Parathyroid adenoma (tissue), 2 donors: ENCODE data around the gene ITPR3.

Source experiments
- H2AFZ ChIP-seq: fragments of 300-600 bp; sonication (generic); one replicate; pipeline ENCODE4 v1.7.0; 2017; ENCODE audit warnings: antibody characterized with exemption, mild to moderate bottlenecking
- H3K27ac ChIP-seq: fragments of 300-600 bp; sonication (generic); one replicate; pipeline ENCODE4 v1.7.0; 2017
- H3K27me3 ChIP-seq: fragments of 300-600 bp; sonication (generic); one replicate; pipeline ENCODE4 v1.7.0; 2017; ENCODE audit warnings: low read length; ENCODE audit not compliant: control insufficient read depth, insufficient read depth
- H3K36me3 ChIP-seq: fragments of 300-600 bp; sonication (generic); one replicate; pipeline ENCODE4 v1.7.0; 2017; ENCODE audit warnings: low read length; ENCODE audit not compliant: control insufficient read depth, insufficient read depth
- H3K4me1 ChIP-seq: fragments of 300-600 bp; sonication (generic); one replicate; pipeline ENCODE4 v1.7.0; 2017; ENCODE audit warnings: control low read depth
- H3K4me2 ChIP-seq: fragments of 300-600 bp; sonication (generic); one replicate; pipeline ENCODE4 v1.7.0; 2017; ENCODE audit warnings: low read length
- H3K4me3 ChIP-seq: fragments of 300-600 bp; sonication (generic); one replicate; pipeline ENCODE4 v1.7.0; 2017; ENCODE audit warnings: low read depth, low read length
- H3K79me2 ChIP-seq: fragments of 300-600 bp; sonication (generic); one replicate; pipeline ENCODE4 v1.7.0; 2017; ENCODE audit warnings: control low read depth
- H3K9ac ChIP-seq: fragments of 300-600 bp; sonication (generic); one replicate; pipeline ENCODE4 v1.7.0; 2017; ENCODE audit warnings: mild to moderate bottlenecking
- H3K9me3 ChIP-seq: fragments of 300-600 bp; sonication (generic); one replicate; pipeline ENCODE4 v1.7.0; 2017; ENCODE audit warnings: low read length; ENCODE audit not compliant: control insufficient read depth
- CTCF ChIP-seq: fragments of 300-600 bp; sonication (generic); IDR thresholded peaks from one replicate; pipeline ENCODE4 v1.7.0; 2017; ENCODE audit warnings: antibody characterized with exemption, mild to moderate bottlenecking
- donor health status: primary hyperparathyroidism.

Gene ITPR3

GRCh38 chr6:33679761-33680160 lies 58.6 kb downstream of the ITPR3 start:
- Histone ChIP-seq H3K36me3 (no peaks in the 10 kb centered on the region), H3K27ac (no peak overlapping the region), H3K9ac (no peak overlapping the region), H3K4me1 (no peaks in the 10 kb centered on the region), H3K79me2 (no peaks in the 10 kb centered on the region), H3K4me2 (no peak overlapping the region), H2AFZ (no peak overlapping the region), H3K9me3 (no peaks in the 10 kb centered on the region), H3K4me3 (no peak overlapping the region), H3K27me3 (no peaks in the 10 kb centered on the region)
- TF ChIP-seq CTCF: no peak

GRCh38 chr6:33682341-33682740 lies 61.2 kb downstream of the ITPR3 start:
- no peak overlapping the region for H3K9ac ChIP-seq
- no peak overlapping the region for H3K4me3 ChIP-seq
- H3K27me3 ChIP-seq: no peaks in the 10 kb centered on the region
- H3K79me2 ChIP-seq: no peaks in the 10 kb centered on the region
- no peak overlapping the region for H3K4me2 ChIP-seq
- no peak for TF ChIP-seq CTCF
- no peak overlapping the region for H2AFZ ChIP-seq
- H3K9me3 ChIP-seq: no peaks in the 10 kb centered on the region
- no peak overlapping the region for H3K27ac ChIP-seq
- no peaks in the 10 kb centered on the region for H3K36me3 ChIP-seq
- no peaks in the 10 kb centered on the region for H3K4me1 ChIP-seq

GRCh38 chr6:33683051-33683571 lies 62.0 kb downstream of the ITPR3 start:
- Histone ChIP-seq H3K9me3 (no peaks in the 10 kb centered on the region), H3K79me2 (no peaks in the 10 kb centered on the region), H3K36me3 (no peaks in the 10 kb centered on the region), H3K27me3 (no peaks in the 10 kb centered on the region), H3K4me3 (no peak overlapping the region), H3K4me1 (no peaks in the 10 kb centered on the region), H3K4me2 (no peak overlapping the region), H2AFZ (no peak overlapping the region), H3K9ac (no peak overlapping the region), H3K27ac (no peak overlapping the region)
- no peak for TF ChIP-seq CTCF

- no peak for TF ChIP-seq CTCF
- Histone ChIP-seq H3K9me3 (no peaks in the 10 kb centered on the region), H3K79me2 (no peaks in the 10 kb centered on the region), H3K4me2 (no peak overlapping the region), H3K4me1 (no peaks in the 10 kb centered on the region), H3K27me3 (no peaks in the 10 kb centered on the region), H3K27ac (no peak overlapping the region), H3K9ac (no peak overlapping the region), H3K4me3 (no peak overlapping the region), H3K36me3 (no peaks in the 10 kb centered on the region), H2AFZ (no peak overlapping the region)
Measured at GRCh38 chr6:33683576-33684427, 62.7 kb downstream of the ITPR3 start.
